Inferior parietal cortex (tissue), 1 donor: ENCODE measurements around the gene PAPPA.

Source experiments
- DNase-seq: peaks from one replicate; pipeline ENCODE4 v3.0.0-alpha.2; 2016; ENCODE audit errors: extremely low spot score

PAPPA gene

GRCh38 chr9:116345393-116345792 lies 191.8 kb downstream of the PAPPA start:
- no peak for DNase-seq

GRCh38 chr9:116345817-116346216 lies 192.2 kb downstream of the PAPPA start:
- DNase-seq = no peak

- no peak for DNase-seq
Observed at GRCh38 chr9:116349684-116350083, 196.1 kb downstream of the PAPPA start.

- no peak for DNase-seq
Observed at GRCh38 chr9:116350213-116350612, 196.6 kb downstream of the PAPPA start.

- DNase-seq = no peak
Observed at GRCh38 chr9:116352958-116353357, 199.4 kb downstream of the PAPPA start.

- no peak for DNase-seq
Observed at GRCh38 chr9:116355153-116355921, 201.7 kb downstream of the PAPPA start.

- no peak for DNase-seq
Observed at GRCh38 chr9:116358251-116358650, 204.7 kb downstream of the PAPPA start.

GRCh38 chr9:116360016-116360415 lies 206.4 kb downstream of the PAPPA start:
- DNase-seq = no peak

GRCh38 chr9:116360989-116361388 lies 207.4 kb downstream of the PAPPA start:
- DNase-seq = no peak

- DNase-seq = no peak
Observed at GRCh38 chr9:116361547-116361946, 208.0 kb downstream of the PAPPA start.

GRCh38 chr9:116362493-116362892 lies 208.9 kb downstream of the PAPPA start:
- DNase-seq = no peak

GRCh38 chr9:116365056-116365471 lies 211.5 kb downstream of the PAPPA start:
- peak; percentile 21 for DNase-seq

GRCh38 chr9:116366241-116366640 lies 212.7 kb downstream of the PAPPA start:
- DNase-seq = no peak

GRCh38 chr9:116368680-116369079 lies 215.1 kb downstream of the PAPPA start:
- DNase-seq = no peak

- DNase-seq = no peak
Observed at GRCh38 chr9:116369706-116370105, 216.1 kb downstream of the PAPPA start.

GRCh38 chr9:116370556-116370955 lies 217.0 kb downstream of the PAPPA start:
- no peak for DNase-seq

- no peak for DNase-seq
Observed at GRCh38 chr9:116372081-116372673, 218.6 kb downstream of the PAPPA start.

- DNase-seq = no peak
Observed at GRCh38 chr9:116372786-116373185, 219.2 kb downstream of the PAPPA start.

- DNase-seq = no peak
Observed at GRCh38 chr9:116377179-116377798, 223.7 kb downstream of the PAPPA start.

- DNase-seq = no peak
Observed at GRCh38 chr9:116378873-116379272, 225.3 kb downstream of the PAPPA start.

GRCh38 chr9:116379821-116380220 lies 226.2 kb downstream of the PAPPA start:
- DNase-seq = no peak

GRCh38 chr9:116380496-116380995 lies 227.0 kb downstream of the PAPPA start:
- DNase-seq = no peak

- DNase-seq = no peak
Observed at GRCh38 chr9:116381350-116381749, 227.8 kb downstream of the PAPPA start.
